ENCODE data around the gene PDGFRB.

PDGFRB gene

DNA sequence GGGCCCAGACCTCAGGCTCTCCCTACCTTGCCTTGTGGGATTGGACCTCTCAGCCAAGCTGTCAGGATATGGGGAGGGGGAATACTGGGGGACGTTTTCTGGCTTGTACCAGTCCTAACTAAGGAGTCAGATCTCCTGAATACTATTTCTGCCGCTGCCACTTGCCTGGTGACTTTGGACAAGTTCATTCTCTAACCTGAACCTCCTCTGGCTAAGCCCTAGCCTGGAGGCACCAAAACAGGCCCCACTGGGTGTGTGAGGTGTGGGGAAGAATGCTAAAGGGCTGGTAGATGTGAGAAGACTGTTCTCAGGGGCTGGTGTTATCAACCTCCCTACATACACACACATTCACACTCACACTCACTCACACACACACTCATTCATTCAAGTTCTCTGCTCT is 35.3 kb upstream of the PDGFRB start:
- Histone ChIP-seq H3K27ac (ENCODE audit: low read depth, low read length) (no peak overlapping the region), H3F3A (ENCODE audit: control insufficient read depth, insufficient read depth) (no peaks in the 10 kb centered on the region), H3K9me2 (replicated peaks; ENCODE audit: control insufficient read depth, low read length) (no peaks in the 10 kb centered on the region), H3K27me3 (ENCODE audit: control insufficient read depth, low read length) (peaks cover 16% of the 10 kb centered on the region), H3K9me3 (ENCODE audit: control insufficient read depth, insufficient read depth, low read length) (no peaks in the 10 kb centered on the region), H3K4me3 (ENCODE audit: low read length) (no peak overlapping the region), H3K4me2 (ENCODE audit: low read length) (no peak overlapping the region), H3K36me3 (ENCODE audit: control insufficient read depth, low read length) (no peaks in the 10 kb centered on the region), H3K79me2 (ENCODE audit: control insufficient read depth, low read length) (no peaks in the 10 kb centered on the region), H4K20me1 (ENCODE audit: control insufficient read depth, insufficient read depth, low read depth, low read length) (no peaks in the 10 kb centered on the region), H3K4me1 (ENCODE audit: control insufficient read depth, low read length) (no peaks in the 10 kb centered on the region)
- TF ChIP-seq EZH2phosphoT487 (IDR thresholded peaks at IDR 0.05; ENCODE audit: borderline replicate concordance, low read length) = no peak
- TF ChIP-seq, protein P1, sequence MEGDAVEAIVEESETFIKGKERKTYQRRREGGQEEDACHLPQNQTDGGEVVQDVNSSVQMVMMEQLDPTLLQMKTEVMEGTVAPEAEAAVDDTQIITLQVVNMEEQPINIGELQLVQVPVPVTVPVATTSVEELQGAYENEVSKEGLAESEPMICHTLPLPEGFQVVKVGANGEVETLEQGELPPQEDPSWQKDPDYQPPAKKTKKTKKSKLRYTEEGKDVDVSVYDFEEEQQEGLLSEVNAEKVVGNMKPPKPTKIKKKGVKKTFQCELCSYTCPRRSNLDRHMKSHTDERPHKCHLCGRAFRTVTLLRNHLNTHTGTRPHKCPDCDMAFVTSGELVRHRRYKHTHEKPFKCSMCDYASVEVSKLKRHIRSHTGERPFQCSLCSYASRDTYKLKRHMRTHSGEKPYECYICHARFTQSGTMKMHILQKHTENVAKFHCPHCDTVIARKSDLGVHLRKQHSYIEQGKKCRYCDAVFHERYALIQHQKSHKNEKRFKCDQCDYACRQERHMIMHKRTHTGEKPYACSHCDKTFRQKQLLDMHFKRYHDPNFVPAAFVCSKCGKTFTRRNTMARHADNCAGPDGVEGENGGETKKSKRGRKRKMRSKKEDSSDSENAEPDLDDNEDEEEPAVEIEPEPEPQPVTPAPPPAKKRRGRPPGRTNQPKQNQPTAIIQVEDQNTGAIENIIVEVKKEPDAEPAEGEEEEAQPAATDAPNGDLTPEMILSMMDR (IDR thresholded peaks at IDR 0.05; ENCODE audit: low read depth, low read length, poor library complexity, severe bottlenecking) = no peak

GRCh38 chr5:150190503-150190979 is 34.9 kb upstream of the PDGFRB start:
- Histone ChIP-seq H3K4me1 (ENCODE audit: control insufficient read depth, low read length) (no peaks in the 10 kb centered on the region), H3K27me3 (ENCODE audit: control insufficient read depth, low read length) (peaks cover 16% of the 10 kb centered on the region)
- TF ChIP-seq EZH2phosphoT487 (IDR thresholded peaks at IDR 0.05; ENCODE audit: borderline replicate concordance, low read length) = no peak

DNA sequence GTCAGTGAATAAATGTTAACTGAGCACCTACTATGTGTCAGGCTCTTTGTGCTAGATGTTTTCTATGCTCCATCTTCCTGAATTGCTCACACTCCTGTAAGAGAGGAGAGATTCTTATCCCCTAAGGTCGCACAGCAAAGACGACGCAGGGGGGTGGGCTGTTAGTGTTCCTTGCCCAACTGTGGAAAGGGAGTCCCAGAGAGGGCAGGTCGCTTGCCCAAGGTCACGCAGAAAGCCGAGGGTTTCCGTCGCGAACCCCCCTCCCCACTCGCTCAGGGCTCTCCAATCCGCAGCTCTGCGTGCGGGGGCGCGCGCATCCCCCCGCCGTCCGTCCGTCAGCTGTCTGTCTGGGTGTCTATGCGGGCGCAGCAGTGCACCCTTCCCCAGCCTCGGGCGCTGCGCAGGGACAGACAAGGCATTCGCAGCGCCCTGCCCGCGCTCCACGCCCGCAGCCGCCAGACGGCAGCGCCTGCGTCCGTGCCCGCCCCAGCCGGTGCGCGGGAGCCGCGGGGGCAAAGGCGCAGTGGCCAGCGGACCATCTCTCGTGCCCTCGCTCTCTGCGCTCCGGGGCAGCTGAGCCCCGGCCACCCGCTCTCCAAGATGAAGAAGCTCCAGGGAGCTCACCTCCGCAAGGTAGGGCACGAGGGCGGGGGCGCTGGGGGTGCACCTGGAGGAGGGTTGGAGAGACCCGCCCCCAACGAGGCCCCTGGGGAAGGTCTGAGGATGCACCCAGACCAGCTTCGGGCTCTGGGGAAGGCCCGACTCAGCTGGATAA is 34.3 kb upstream of the PDGFRB start, which contains the start of gene SLC6A7:
TSS of gene SLC6A7 (plus strand) at position 335 of the 775 bp plus-strand sequence. CDS start at position 601, 266 bp downstream.
- Histone ChIP-seq H3K27ac (ENCODE audit: low read depth, low read length) (no peak within 1 kb of the TSS), H3K4me3 (ENCODE audit: low read length) (no peak within 1 kb of the TSS)

More at GRCh38 chr5:150190503-150190979, 34.9 kb upstream of the PDGFRB start:
- Histone ChIP-seq H3K36me3 (ENCODE audit: control insufficient read depth, low read length) (no peaks in the 10 kb centered on the region), H3K4me3 (ENCODE audit: low read length) (no peak overlapping the region), H4K20me1 (ENCODE audit: control insufficient read depth, insufficient read depth, low read depth, low read length) (no peaks in the 10 kb centered on the region), H3K27ac (ENCODE audit: low read depth, low read length) (no peak overlapping the region), H3K9me3 (ENCODE audit: control insufficient read depth, insufficient read depth, low read length) (no peaks in the 10 kb centered on the region), H3K4me2 (ENCODE audit: low read length) (no peak overlapping the region), H3F3A (ENCODE audit: control insufficient read depth, insufficient read depth) (no peaks in the 10 kb centered on the region), H3K79me2 (ENCODE audit: control insufficient read depth, low read length) (no peaks in the 10 kb centered on the region), H3K9me2 (replicated peaks; ENCODE audit: control insufficient read depth, low read length) (no peaks in the 10 kb centered on the region)

More for the DNA sequence above, 34.3 kb upstream of the PDGFRB start, which contains the start of gene SLC6A7:
- Histone ChIP-seq H4K20me1 (ENCODE audit: control insufficient read depth, insufficient read depth, low read depth, low read length) (no peaks in the 10 kb centered on the region), H3K79me2 (ENCODE audit: control insufficient read depth, low read length) (no peaks in the 10 kb centered on the region), H3K27me3 (ENCODE audit: control insufficient read depth, low read length) (peaks cover 16% of the 10 kb centered on the region), H3F3A (ENCODE audit: control insufficient read depth, insufficient read depth) (no peaks in the 10 kb centered on the region), H3K9me3 (ENCODE audit: control insufficient read depth, insufficient read depth, low read length) (no peaks in the 10 kb centered on the region), H3K36me3 (ENCODE audit: control insufficient read depth, low read length) (no peaks in the 10 kb centered on the region), H3K4me1 (ENCODE audit: control insufficient read depth, low read length) (no peaks in the 10 kb centered on the region), H3K9me2 (replicated peaks; ENCODE audit: control insufficient read depth, low read length) (no peaks in the 10 kb centered on the region), H3K4me2 (ENCODE audit: low read length) (no peak within 1 kb of the TSS)
- TF ChIP-seq, protein P1 (IDR thresholded peaks at IDR 0.05; ENCODE audit: low read depth, low read length, poor library complexity, severe bottlenecking) = no peak
- TF ChIP-seq EZH2phosphoT487 (IDR thresholded peaks at IDR 0.05; ENCODE audit: borderline replicate concordance, low read length) = no peak
